WTC11 (cell line): ENCODE measurements around the gene CRLF1. TPM values are rescaled to one million over a fixed set of nuclear protein-coding genes. Genes with fewer than 3 reads are reported as not detected.

Experiments used
- ATAC-seq: fragments of 200-7000 bp; cut with Tn5 transposase; 2 replicates; pipeline ENCODE4 v1.10.0; 2021; ENCODE audit warnings: mild to moderate bottlenecking, moderate library complexity
- CTCF ChIA-PET: fragments of 300-600 bp; sonication (Branson Sonifier 250); formaldehyde crosslinking; loops from one replicate; lab custom pipeline; 2021; ENCODE audit warnings: antibody characterized with exemption; lab: Charles Lee
- POLR2A ChIA-PET: fragments of 350-600 bp; sonication (Branson Sonifier 250); formaldehyde crosslinking; loops from one replicate; lab custom pipeline; 2021; ENCODE audit warnings: antibody characterized with exemption; lab: Charles Lee
- DNase-seq: peaks from one replicate; pipeline ENCODE4 v3.0.0; 2021; ENCODE audit warnings: low spot score
- H3K27ac Mint-ChIP-seq: 2 replicates; pipeline ENCODE4 v1.8.0; 2021; ENCODE audit warnings: mixed read lengths
- H3K27me3 Mint-ChIP-seq: 2 replicates; pipeline ENCODE4 v1.8.0; 2021; ENCODE audit warnings: low read depth, mild to moderate bottlenecking, moderate library complexity, mixed read lengths
- H3K36me3 Mint-ChIP-seq: 2 replicates; pipeline ENCODE4 v1.8.0; 2021; ENCODE audit warnings: mixed read lengths
- H3K4me1 Mint-ChIP-seq: 2 replicates; pipeline ENCODE4 v1.8.0; 2022; ENCODE audit warnings: mixed read lengths
- H3K4me3 Mint-ChIP-seq: 2 replicates; pipeline ENCODE4 v1.8.0; 2021; ENCODE audit warnings: mild to moderate bottlenecking, moderate library complexity, mixed read lengths
- H3K9me3 Mint-ChIP-seq: 2 replicates; pipeline ENCODE4 v1.8.0; 2021; ENCODE audit warnings: mixed read lengths
- CREB1 ChIP-seq: sonication (generic); formaldehyde crosslinking; IDR thresholded peaks from 2 replicates; pipeline ENCODE4 v1.8.0; 2023; ENCODE audit warnings: mild to moderate bottlenecking, missing genetic modification reagents
- ELF4 ChIP-seq: sonication (generic); formaldehyde crosslinking; IDR thresholded peaks from 2 replicates; pipeline ENCODE4 v1.8.1; 2022; ENCODE audit warnings: low read depth, mild to moderate bottlenecking, moderate library complexity, missing genetic modification reagents
- GRHL2 ChIP-seq: fragments of 250-450 bp; sonication (Bioruptor Pico); IDR thresholded peaks from 2 replicates; pipeline ENCODE4 v1.8.0; 2022; ENCODE audit warnings: mild to moderate bottlenecking, moderate library complexity; ENCODE audit not compliant: insufficient replicate concordance, severe bottlenecking
- GTF2I ChIP-seq: fragments of 250-450 bp; sonication (Bioruptor Pico); conservative IDR thresholded peaks from 2 replicates; pipeline ENCODE4 v1.4.0; 2021; ENCODE audit warnings: mild to moderate bottlenecking
- JAZF1 ChIP-seq: fragments of 250-450 bp; sonication (Bioruptor Pico); IDR thresholded peaks from 2 replicates; pipeline ENCODE4 v1.9.0; 2021; ENCODE audit warnings: moderate library complexity, mild to moderate bottlenecking, inconsistent platforms
- JUN ChIP-seq: sonication (generic); formaldehyde crosslinking; IDR thresholded peaks from 2 replicates; pipeline ENCODE4 v1.8.0; 2023; ENCODE audit warnings: mild to moderate bottlenecking, missing genetic modification reagents
- NFATC4 ChIP-seq: fragments of 250-450 bp; sonication (Bioruptor Pico); IDR thresholded peaks from 2 replicates; pipeline ENCODE4 v1.9.0; 2021; ENCODE audit warnings: mild to moderate bottlenecking
- NFE2L1 ChIP-seq: sonication (generic); formaldehyde crosslinking; IDR thresholded peaks from 2 replicates; pipeline ENCODE4 v1.8.1; 2023; ENCODE audit warnings: missing genetic modification reagents
- NR2C2 ChIP-seq: sonication (generic); formaldehyde crosslinking; IDR thresholded peaks from 2 replicates; pipeline ENCODE4 v1.8.0; 2022; ENCODE audit warnings: mild to moderate bottlenecking, missing genetic modification reagents
- OVOL2 ChIP-seq: fragments of 250-450 bp; sonication (Bioruptor Pico); IDR thresholded peaks from 2 replicates; pipeline ENCODE4 v1.9.0; 2021; ENCODE audit warnings: mild to moderate bottlenecking, borderline replicate concordance
- SMAD3 ChIP-seq: sonication (generic); formaldehyde crosslinking; IDR thresholded peaks from 2 replicates; pipeline ENCODE4 v1.8.0; 2022; ENCODE audit warnings: missing genetic modification reagents, mild to moderate bottlenecking, borderline replicate concordance
- ZNF121 ChIP-seq: sonication (generic); formaldehyde crosslinking; IDR thresholded peaks from 2 replicates; pipeline ENCODE4 v1.8.0; 2023; ENCODE audit warnings: missing genetic modification reagents
- ZNF232 ChIP-seq: sonication (generic); formaldehyde crosslinking; IDR thresholded peaks from 2 replicates; pipeline ENCODE4 v1.8.0; 2022; ENCODE audit warnings: mild to moderate bottlenecking, missing genetic modification reagents
- ZNF396 ChIP-seq: fragments of 250-450 bp; sonication (Bioruptor Pico); IDR thresholded peaks from 2 replicates; pipeline ENCODE4 v1.8.0; 2021; ENCODE audit warnings: mild to moderate bottlenecking, moderate library complexity, borderline replicate concordance
- total RNA-seq: library from RNA; stranded (reverse); gene quantifications from 3 replicates; pipeline ENCODE4 v1.2.3, GENCODE V29; 2021
- TF ChIP-seq, protein P1 (sequence below): sonication (generic); formaldehyde crosslinking; IDR thresholded peaks from 2 replicates; pipeline ENCODE4 v1.8.0; 2023; ENCODE audit warnings: missing genetic modification reagents
- TF ChIP-seq, protein P2 (sequence below): sonication (generic); formaldehyde crosslinking; IDR thresholded peaks from 2 replicates; pipeline ENCODE4 v1.8.0; 2022; ENCODE audit warnings: mild to moderate bottlenecking, missing genetic modification reagents
- TF ChIP-seq, protein P3 (sequence below): sonication (generic); formaldehyde crosslinking; IDR thresholded peaks from 2 replicates; pipeline ENCODE4 v1.8.1; 2022; ENCODE audit warnings: low read depth, missing genetic modification reagents, borderline replicate concordance
- TF ChIP-seq, protein P4 (sequence below): sonication (generic); formaldehyde crosslinking; IDR thresholded peaks from 2 replicates; pipeline ENCODE4 v1.8.1; 2023; ENCODE audit warnings: mild to moderate bottlenecking, missing genetic modification reagents, moderate library complexity
- TF ChIP-seq, protein P5 (sequence below): fragments of 250-450 bp; sonication (Bioruptor Pico); IDR thresholded peaks from 2 replicates; pipeline ENCODE4 v2.1.2; 2022; ENCODE audit warnings: mild to moderate bottlenecking, moderate library complexity

CRLF1 gene
- total RNA-seq, 1 experiment from 2014 or later, result 36.4 TPM

DNA sequence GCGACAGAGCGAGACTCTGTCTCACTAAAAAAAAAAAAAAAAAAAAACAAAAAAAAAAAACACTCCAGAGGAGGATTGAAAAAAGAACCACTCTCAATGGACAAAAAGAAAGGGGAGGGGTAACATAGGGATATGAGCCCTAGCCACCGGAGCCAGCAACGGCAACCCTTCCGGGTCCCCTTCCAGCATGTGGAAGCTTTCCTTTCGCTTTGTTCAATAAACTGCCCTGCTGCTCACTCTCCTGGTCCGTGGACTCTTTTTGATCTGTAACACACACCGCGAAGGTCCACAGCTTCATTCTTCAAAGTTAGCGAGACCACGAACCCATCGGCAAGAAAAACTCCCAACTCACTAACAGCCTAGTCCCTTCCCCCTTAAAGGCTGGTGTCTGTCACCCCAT lies 19.0 kb downstream of the CRLF1 start:
- CTCF ChIA-PET, result interaction anchor here (0.6 to 4.5 kb wide), 19 partner anchors 10 to 280 kb away, joined by 3 to 39 read pairs (median 5); partner anchors contain the start of genes ELL, KXD1, UBA52 and UPF1
- no peak for TF ChIP-seq ZNF232 (CRISPR knock-in tag)
- no peak for TF ChIP-seq CREB1 (CRISPR knock-in tag)
- no peak for TF ChIP-seq NR2C2
- TF ChIP-seq, all 79 proteins: peak for 0
- Mint-ChIP-seq H3K9me3 (0 out of 2 replicates have a peak, but pooled peaks cover 3% of the 10 kb centered on the region), H3K27me3 (peaks cover 10% of the 10 kb centered on the region), H3K27ac (no peak overlapping the region), H3K4me3 (peak overlapping the region; percentile 86), H3K4me1 (peaks cover 22% of the 10 kb centered on the region), H3K36me3 (0 out of 2 replicates have a peak, but pooled peaks cover 3% of the 10 kb centered on the region)
- DNase-seq (no peak), ATAC-seq (no peak)
- POLR2A ChIA-PET, result interaction anchor here (0.6 to 0.7 kb wide), 2 partner anchors 17 to 82 kb away, joined by 4 to 9 read pairs; no protein-coding TSS in a partner anchor

DNA sequence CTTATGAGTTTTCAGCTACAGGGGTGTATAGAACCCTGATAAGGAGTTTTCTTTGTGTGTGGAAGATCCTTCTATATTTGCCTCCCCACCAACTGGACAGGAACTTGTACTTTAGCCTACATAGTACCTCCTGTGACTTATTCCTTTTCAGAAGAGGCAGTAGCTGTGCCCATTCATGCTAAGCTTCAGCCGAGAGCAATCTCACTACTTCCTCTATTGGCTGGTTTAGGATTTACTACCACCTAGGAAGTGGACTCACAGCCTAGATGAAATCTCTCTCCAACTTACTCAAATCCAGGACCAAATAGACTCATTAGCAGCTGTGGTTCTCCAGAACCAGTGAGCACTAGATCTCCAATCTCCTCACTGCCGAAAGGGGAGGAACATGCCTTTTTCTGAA lies 20.3 kb downstream of the CRLF1 start:
- TF ChIP-seq, protein P1, sequence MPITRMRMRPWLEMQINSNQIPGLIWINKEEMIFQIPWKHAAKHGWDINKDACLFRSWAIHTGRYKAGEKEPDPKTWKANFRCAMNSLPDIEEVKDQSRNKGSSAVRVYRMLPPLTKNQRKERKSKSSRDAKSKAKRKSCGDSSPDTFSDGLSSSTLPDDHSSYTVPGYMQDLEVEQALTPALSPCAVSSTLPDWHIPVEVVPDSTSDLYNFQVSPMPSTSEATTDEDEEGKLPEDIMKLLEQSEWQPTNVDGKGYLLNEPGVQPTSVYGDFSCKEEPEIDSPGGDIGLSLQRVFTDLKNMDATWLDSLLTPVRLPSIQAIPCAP (CRISPR knock-in tag), result no peak
- TF ChIP-seq, protein P2, sequence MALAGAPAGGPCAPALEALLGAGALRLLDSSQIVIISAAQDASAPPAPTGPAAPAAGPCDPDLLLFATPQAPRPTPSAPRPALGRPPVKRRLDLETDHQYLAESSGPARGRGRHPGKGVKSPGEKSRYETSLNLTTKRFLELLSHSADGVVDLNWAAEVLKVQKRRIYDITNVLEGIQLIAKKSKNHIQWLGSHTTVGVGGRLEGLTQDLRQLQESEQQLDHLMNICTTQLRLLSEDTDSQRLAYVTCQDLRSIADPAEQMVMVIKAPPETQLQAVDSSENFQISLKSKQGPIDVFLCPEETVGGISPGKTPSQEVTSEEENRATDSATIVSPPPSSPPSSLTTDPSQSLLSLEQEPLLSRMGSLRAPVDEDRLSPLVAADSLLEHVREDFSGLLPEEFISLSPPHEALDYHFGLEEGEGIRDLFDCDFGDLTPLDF (CRISPR knock-in tag), result no peak
- TF ChIP-seq JAZF1 (CRISPR knock-in tag) (no peak), OVOL2 (CRISPR knock-in tag) (no peak), JUN (CRISPR knock-in tag) (no peak), NFATC4 (CRISPR knock-in tag) (no peak), SMAD3 (CRISPR knock-in tag) (no peak), ZNF396 (CRISPR knock-in tag) (no peak), GRHL2 (CRISPR knock-in tag) (no peak), ELF4 (no peak), GTF2I (no peak), NFE2L1 (CRISPR knock-in tag) (no peak), ZNF121 (CRISPR knock-in tag) (no peak)
- TF ChIP-seq, protein P3, sequence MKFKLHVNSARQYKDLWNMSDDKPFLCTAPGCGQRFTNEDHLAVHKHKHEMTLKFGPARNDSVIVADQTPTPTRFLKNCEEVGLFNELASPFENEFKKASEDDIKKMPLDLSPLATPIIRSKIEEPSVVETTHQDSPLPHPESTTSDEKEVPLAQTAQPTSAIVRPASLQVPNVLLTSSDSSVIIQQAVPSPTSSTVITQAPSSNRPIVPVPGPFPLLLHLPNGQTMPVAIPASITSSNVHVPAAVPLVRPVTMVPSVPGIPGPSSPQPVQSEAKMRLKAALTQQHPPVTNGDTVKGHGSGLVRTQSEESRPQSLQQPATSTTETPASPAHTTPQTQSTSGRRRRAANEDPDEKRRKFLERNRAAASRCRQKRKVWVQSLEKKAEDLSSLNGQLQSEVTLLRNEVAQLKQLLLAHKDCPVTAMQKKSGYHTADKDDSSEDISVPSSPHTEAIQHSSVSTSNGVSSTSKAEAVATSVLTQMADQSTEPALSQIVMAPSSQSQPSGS (CRISPR knock-in tag), result no peak
- TF ChIP-seq, protein P4, sequence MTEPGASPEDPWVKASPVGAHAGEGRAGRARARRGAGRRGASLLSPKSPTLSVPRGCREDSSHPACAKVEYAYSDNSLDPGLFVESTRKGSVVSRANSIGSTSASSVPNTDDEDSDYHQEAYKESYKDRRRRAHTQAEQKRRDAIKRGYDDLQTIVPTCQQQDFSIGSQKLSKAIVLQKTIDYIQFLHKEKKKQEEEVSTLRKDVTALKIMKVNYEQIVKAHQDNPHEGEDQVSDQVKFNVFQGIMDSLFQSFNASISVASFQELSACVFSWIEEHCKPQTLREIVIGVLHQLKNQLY (CRISPR knock-in tag), result no peak
- TF ChIP-seq, protein P5, sequence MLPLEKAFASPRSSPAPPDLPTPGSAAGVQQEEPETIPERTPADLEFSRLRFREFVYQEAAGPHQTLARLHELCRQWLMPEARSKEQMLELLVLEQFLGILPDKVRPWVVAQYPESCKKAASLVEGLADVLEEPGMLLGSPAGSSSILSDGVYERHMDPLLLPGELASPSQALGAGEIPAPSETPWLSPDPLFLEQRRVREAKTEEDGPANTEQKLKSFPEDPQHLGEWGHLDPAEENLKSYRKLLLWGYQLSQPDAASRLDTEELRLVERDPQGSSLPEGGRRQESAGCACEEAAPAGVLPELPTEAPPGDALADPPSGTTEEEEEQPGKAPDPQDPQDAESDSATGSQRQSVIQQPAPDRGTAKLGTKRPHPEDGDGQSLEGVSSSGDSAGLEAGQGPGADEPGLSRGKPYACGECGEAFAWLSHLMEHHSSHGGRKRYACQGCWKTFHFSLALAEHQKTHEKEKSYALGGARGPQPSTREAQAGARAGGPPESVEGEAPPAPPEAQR (CRISPR knock-in tag), result no peak
- 0 out of 2 replicates have a peak, but pooled peaks cover 3% of the 10 kb centered on the region for H3K9me3 Mint-ChIP-seq
- CTCF ChIA-PET, result interaction anchor here (1.1 to 2.3 kb wide), 2 partner anchors 87 to 135 kb away, joined by 4 to 7 read pairs; no protein-coding TSS in a partner anchor
- DNase-seq (no peak), ATAC-seq (no peak)
- H3K36me3 Mint-ChIP-seq, result 0 out of 2 replicates have a peak, but pooled peaks cover 3% of the 10 kb centered on the region
- H3K4me1 Mint-ChIP-seq, result peaks cover 22% of the 10 kb centered on the region
- no peak overlapping the region for H3K4me3 Mint-ChIP-seq
- POLR2A ChIA-PET, result no interaction called here
- no peak overlapping the region for H3K27ac Mint-ChIP-seq
- H3K27me3 Mint-ChIP-seq, result peaks cover 10% of the 10 kb centered on the region
